ENCODE results near the gene CFAP221. TPM values are rescaled to one million over a fixed set of nuclear protein-coding genes. Genes with fewer than 3 reads are reported as not detected.

The CFAP221 gene
- polyA plus RNA-seq, 1 donor (not counting 4 experiments of a cell fraction or from before 2014, with no cell fraction given), result not detected

- Histone ChIP-seq H3K4me3 (ENCODE audit: control insufficient read depth in 2 of 3, extremely low read depth in 1 of 3, insufficient read depth in 2 of 3, low read depth in 1 of 3, low read length in 3 of 3) (no peak overlapping the region), H2AFZ (ENCODE audit: control insufficient read depth, low read length) (no peak overlapping the region), H3K9me3 (ENCODE audit: control insufficient read depth, low read depth, low read length) (no peaks in the 10 kb centered on the region), H3K79me2 (ENCODE audit: control insufficient read depth, insufficient read depth, low read length) (no peaks in the 10 kb centered on the region), H3K27me3 (ENCODE audit: control insufficient read depth, extremely low read depth, insufficient read depth, low read length) (no peaks in the 10 kb centered on the region), H3K36me3 (ENCODE audit: control insufficient read depth in 2 of 2, extremely low read depth in 1 of 2, insufficient read depth in 2 of 2, low read length in 2 of 2) (no peaks in the 10 kb centered on the region), H3K4me2 (ENCODE audit: control insufficient read depth, extremely low read depth, insufficient read depth, low read depth, low read length) (no peak overlapping the region), H3K9ac (ENCODE audit: control insufficient read depth, extremely low read depth, insufficient read depth, low read length) (no peak overlapping the region), H3K4me1 (ENCODE audit: control insufficient read depth, extremely low read depth, insufficient read depth, low read length) (peaks cover 11% of the 10 kb centered on the region), H3K27ac (ENCODE audit: control insufficient read depth, insufficient read depth, low read length) (no peak overlapping the region), H3K9me1 (ENCODE audit: control insufficient read depth, extremely low read depth, insufficient read depth, low read length) (no peaks in the 10 kb centered on the region), H4K20me1 (ENCODE audit: control insufficient read depth, extremely low read depth, insufficient read depth, low read length) (no peaks in the 10 kb centered on the region)
- dilution Hi-C loops (cut with MboI; ENCODE audit: extremely low pct_ligation_motif_present, low sequenced_read_pairs), result no loop called here
- TF ChIP-seq EZH2 (IDR thresholded peaks at IDR 0.05; ENCODE audit: low read length) (no peak), CTCF (optimal IDR thresholded peaks at IDR 0.05 in 1 of 3, IDR thresholded peaks at IDR 0.05 in 1 of 3, conservative IDR thresholded peaks at IDR 0.05 in 1 of 3; ENCODE audit: extremely low read depth in 1 of 3, insufficient read depth in 2 of 3, low read length in 3 of 3) (no peak)
- no peak for DNase-seq (ENCODE audit: low read depth, low spot score)
- peak; percentile 56 for FAIRE-seq
These were observed 105.2 kb downstream of the CFAP221 start for GRCh38 chr2:119649364-119649917.

GRCh38 chr2:119650206-119650605 is 106.0 kb downstream of the CFAP221 start:
- Histone ChIP-seq H3K4me2 (ENCODE audit: control insufficient read depth, extremely low read depth, insufficient read depth, low read depth, low read length) (no peak overlapping the region), H4K20me1 (ENCODE audit: control insufficient read depth, extremely low read depth, insufficient read depth, low read length) (no peaks in the 10 kb centered on the region), H3K36me3 (ENCODE audit: control insufficient read depth in 2 of 2, extremely low read depth in 1 of 2, insufficient read depth in 2 of 2, low read length in 2 of 2) (no peaks in the 10 kb centered on the region), H3K9me3 (ENCODE audit: control insufficient read depth, low read depth, low read length) (no peaks in the 10 kb centered on the region), H3K4me3 (ENCODE audit: control insufficient read depth in 2 of 3, extremely low read depth in 1 of 3, insufficient read depth in 2 of 3, low read depth in 1 of 3, low read length in 3 of 3) (no peak overlapping the region), H3K4me1 (ENCODE audit: control insufficient read depth, extremely low read depth, insufficient read depth, low read length) (peaks cover 11% of the 10 kb centered on the region), H3K9ac (ENCODE audit: control insufficient read depth, extremely low read depth, insufficient read depth, low read length) (no peak overlapping the region), H3K9me1 (ENCODE audit: control insufficient read depth, extremely low read depth, insufficient read depth, low read length) (no peaks in the 10 kb centered on the region), H3K27ac (ENCODE audit: control insufficient read depth, insufficient read depth, low read length) (no peak overlapping the region), H3K79me2 (ENCODE audit: control insufficient read depth, insufficient read depth, low read length) (no peaks in the 10 kb centered on the region), H2AFZ (ENCODE audit: control insufficient read depth, low read length) (no peak overlapping the region), H3K27me3 (ENCODE audit: control insufficient read depth, extremely low read depth, insufficient read depth, low read length) (peaks cover 4% of the 10 kb centered on the region)
- no peak for TF ChIP-seq CTCF (optimal IDR thresholded peaks at IDR 0.05 in 1 of 3, IDR thresholded peaks at IDR 0.05 in 1 of 3, conservative IDR thresholded peaks at IDR 0.05 in 1 of 3; ENCODE audit: extremely low read depth in 1 of 3, insufficient read depth in 2 of 3, low read length in 3 of 3)
- no peak for TF ChIP-seq EZH2 (IDR thresholded peaks at IDR 0.05; ENCODE audit: low read length)
- no peak for FAIRE-seq
- no peak for DNase-seq (ENCODE audit: low read depth, low spot score)
- dilution Hi-C loops (cut with MboI; ENCODE audit: extremely low pct_ligation_motif_present, low sequenced_read_pairs), result no loop called here

Measured in keratinocyte (primary cell).